HG03469 (cell line): ENCODE data around the gene DBN1.

Experiments used
- ATAC-seq: cut with Tn5 transposase; IDR thresholded peaks from one replicate; pipeline ENCODE4 v1.9.1; 2021; ENCODE audit warnings: mild to moderate bottlenecking, moderate library complexity, moderate number of reproducible peaks; ENCODE audit not compliant: unreplicated experiment

DBN1 gene

DNA sequence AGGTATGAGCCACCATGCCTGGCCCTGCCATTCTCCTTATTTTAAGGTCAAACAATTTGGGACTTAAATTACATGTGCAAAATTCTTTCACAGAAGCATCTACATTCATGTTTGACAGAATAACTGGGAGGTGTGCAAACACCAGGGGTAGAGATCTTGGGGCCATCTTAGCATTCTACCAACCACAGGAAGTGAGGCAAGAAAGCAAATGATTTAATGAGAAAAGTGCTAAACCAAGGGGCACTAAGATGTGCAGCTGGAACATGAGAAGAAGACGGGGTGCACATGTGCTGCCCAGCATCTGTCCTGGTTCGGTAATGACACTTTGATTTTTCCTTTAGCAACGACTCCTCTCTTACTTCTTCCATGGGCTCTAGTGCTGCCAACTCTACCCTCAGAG is 62.9 kb downstream of the DBN1 start:
- no peak for ATAC-seq

DNA sequence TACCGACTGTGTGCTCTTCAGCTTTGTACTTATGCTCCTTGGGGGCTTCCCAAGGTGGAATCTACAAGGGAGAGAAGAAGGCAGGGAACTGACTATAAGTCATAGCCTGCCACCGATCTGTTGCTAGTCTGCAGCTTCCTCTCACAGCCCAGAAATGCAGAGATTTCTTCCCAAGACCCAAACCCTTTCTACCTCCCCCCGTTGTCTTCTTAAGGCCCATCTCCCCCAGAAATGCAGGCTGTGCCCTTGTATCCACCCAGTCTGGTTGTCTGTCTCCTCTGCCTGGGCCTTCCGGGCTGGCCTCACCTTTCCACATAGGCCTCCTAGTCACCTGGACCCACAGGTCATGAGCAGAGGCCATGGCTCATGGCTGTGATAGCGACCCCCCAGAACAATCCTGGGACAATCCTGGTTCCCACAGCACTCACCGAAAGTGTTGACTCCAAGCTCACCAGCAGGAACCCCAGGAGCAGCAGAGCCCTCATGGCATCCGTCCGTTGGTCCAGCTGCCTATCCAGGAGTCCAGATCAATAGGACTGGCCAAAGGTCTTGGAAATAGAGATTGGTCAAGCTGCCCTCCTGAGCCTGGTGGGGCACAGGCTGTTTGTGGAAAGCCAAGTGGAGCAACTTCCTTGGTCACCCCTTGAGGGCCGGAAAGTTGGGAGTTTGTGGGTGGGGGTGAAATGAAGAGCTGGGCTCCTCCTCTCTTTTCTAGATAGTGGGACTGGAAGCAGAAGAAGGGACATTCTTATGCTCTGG is 64.2 kb downstream of the DBN1 start, which contains the start of gene F12:
TSS of gene F12 (minus strand) at position 522 of the 759 bp plus-strand sequence. CDS start at position 485, 37 bp downstream.
- no peak for ATAC-seq
